ENCODE results near the gene POLR2F. TPM values are rescaled to one million over a fixed set of nuclear protein-coding genes. Genes with fewer than 3 reads are reported as not detected.

Gene POLR2F
- total RNA-seq = 100 to 1,000 TPM in 3 of 4 donors, 10 to 100 TPM in 1; 84.1 to 152 (median 134) TPM

DNA sequence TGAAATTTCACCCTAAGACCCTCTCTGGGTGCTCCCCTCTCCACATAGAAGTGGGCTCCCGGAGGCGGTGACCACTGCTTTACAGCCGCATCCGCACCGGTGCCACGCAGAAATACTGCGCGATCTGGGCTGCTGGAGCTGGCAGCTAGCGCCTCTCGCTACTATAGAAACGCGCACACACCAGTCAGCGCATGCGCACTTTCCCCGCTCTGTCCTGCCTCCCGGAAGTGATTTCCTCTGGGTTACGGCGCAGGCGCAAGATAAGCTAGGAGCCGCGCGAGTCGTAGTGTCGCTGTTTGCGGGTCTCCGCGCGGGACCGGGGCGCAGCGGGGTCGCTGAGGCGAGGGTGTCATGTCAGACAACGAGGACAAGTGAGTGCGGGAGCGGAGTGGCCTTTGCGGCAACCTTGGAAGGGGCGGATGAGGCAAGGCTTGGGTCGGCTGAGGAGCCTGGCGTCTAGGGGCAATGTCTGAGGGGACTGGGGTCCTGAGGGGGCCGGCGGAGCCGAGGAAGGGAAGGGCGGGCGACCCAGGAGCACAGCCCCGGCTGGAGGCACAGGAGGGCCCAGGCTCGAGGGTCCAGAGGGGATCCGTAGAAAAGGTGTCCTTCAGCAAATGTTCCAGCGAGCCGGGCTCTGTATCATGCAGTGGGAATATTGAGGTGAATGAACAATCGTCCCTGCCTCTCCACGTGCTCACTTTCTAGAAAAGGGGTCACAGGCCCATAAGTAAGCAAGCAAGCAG is at the start of gene POLR2F, which contains the start of gene C22orf23:
Gene POLR2F (plus strand): TSS at position 263 of the 743 bp plus-strand sequence. CDS start 89 bp downstream, at position 352.
Gene C22orf23 (minus strand): TSS at position 165 of the 743 bp plus-strand sequence. CDS start 452 bp downstream, outside the sequence.
- peak; percentile 97 to 99 for ATAC-seq
- H3K4me1 ChIP-seq = peaks cover 18 to 31% of the 10 kb centered on the region in 2 donors
- TF ChIP-seq CTCF (IDR thresholded peaks at IDR 0.05 in 4 of 5, conservative IDR thresholded peaks at IDR 0.05 in 1 of 5) = no peak
- peak; percentile 67 to 81 for TF ChIP-seq POLR2A (IDR thresholded peaks at IDR 0.05)
- in situ Hi-C loops (cut with MboI; ENCODE audit: low sequenced_read_pairs in 4 of 4) = loop anchor here in 2 of 4 donors (10.0 to 25.0 kb wide), 2 partner anchors 139 to 141 kb away; partner anchors contain the start of genes GALR3 (in 1 of the 2) and GCAT (in 1 of the 2)
- DNase-seq = peak; percentile 89 to 93
- peaks cover 0 to 10% of the 10 kb centered on the region in 2 donors for H3K36me3 ChIP-seq
- peak within 1 kb of the TSS; percentile 76 to 100 (median 96) for H3K4me3 ChIP-seq
- H3K9me3 ChIP-seq = no peaks in the 10 kb centered on the region
- H3K27me3 ChIP-seq = no peaks in the 10 kb centered on the region
- intact Hi-C loops (cut with DNase I; ENCODE audit: low total_unique reads) = no loop called here
- H3K27ac ChIP-seq = peak within 1 kb of the TSS; percentile 77 to 91 (median 90)

- TF ChIP-seq CTCF (IDR thresholded peaks at IDR 0.05 in 4 of 5, conservative IDR thresholded peaks at IDR 0.05 in 1 of 5) (no peak), POLR2A (IDR thresholded peaks at IDR 0.05) (no peak)
- DNase-seq = peak; percentile 34 to 53
- intact Hi-C loops (cut with DNase I; ENCODE audit: low total_unique reads) = no loop called here
- no peaks in the 10 kb centered on the region for H3K36me3 ChIP-seq
- ATAC-seq = peak; percentile 29 to 41
- H3K9me3 ChIP-seq = no peaks in the 10 kb centered on the region
- H3K4me3 ChIP-seq = peak overlapping the region in 1 of 4 donors; percentile 59
- H3K27ac ChIP-seq = peak overlapping the region; percentile 42 to 75 (median 72)
- H3K4me1 ChIP-seq = peaks cover 8 to 16% of the 10 kb centered on the region in 2 donors
- in situ Hi-C loops (cut with MboI; ENCODE audit: low sequenced_read_pairs in 4 of 4) = no loop called here
- H3K27me3 ChIP-seq = no peaks in the 10 kb centered on the region
Measured at GRCh38 chr22:37904572-37905533, 48.6 kb upstream of the POLR2F start.

DNA sequence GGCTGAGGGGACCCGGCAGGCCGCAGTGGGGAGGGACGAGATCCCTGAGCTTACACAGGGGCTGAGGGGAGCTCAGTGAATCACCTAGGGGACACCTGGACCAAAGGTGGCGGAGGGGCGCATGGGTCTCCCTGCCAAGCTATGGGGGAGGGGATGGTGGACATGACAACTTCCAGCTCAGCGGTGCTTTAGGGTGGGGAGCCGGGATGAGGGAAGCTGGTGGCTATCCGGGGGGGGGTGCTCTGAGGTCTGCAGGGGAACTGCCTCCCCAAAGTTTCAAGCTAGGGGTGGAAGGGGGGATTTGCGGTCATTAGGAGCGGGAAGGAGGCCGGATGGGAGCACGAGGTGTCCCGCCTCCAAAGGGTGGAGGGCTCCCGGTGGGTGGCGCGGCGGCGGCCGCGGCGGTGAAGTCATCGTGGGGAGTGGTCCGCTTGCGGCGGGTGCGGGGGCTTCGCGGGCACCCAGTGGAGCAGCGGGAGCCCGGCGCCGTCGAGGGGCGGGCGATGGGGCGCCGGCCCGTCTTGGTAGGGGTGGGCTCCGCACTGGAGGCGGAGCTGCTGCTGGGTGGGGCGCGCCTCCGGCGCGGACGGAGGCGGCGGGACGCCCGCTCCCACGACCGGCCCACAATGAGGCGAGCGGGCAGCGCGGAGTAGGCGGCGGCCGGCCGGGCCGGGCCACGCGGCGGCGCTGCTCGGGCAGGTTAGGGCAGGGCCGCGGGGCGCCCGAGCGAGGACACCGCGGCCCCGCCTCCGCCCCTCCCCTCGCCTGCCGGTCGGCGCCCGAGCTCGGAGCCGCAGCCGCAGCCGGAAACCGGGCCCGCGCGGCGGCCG is 47.8 kb upstream of the POLR2F start, which contains the start of gene MICALL1:
Gene MICALL1 (plus strand): TSS at position 764 of the 830 bp plus-strand sequence. CDS start 126 bp downstream, outside the sequence.
- no peaks in the 10 kb centered on the region for H3K27me3 ChIP-seq
- peak; percentile 35 to 61 for DNase-seq
- intact Hi-C loops (cut with DNase I; ENCODE audit: low total_unique reads) = loop anchor here (1.0 to 2.0 kb wide), 2 partner anchors 29 to 59 kb away; no protein-coding TSS in a partner anchor
- ATAC-seq = peak; percentile 80 to 81
- in situ Hi-C loops (cut with MboI; ENCODE audit: low sequenced_read_pairs in 4 of 4) = no loop called here
- TF ChIP-seq CTCF (IDR thresholded peaks at IDR 0.05 in 4 of 5, conservative IDR thresholded peaks at IDR 0.05 in 1 of 5) (peak in 4 of 5 experiments; percentile 41 to 69 (median 48)), POLR2A (IDR thresholded peaks at IDR 0.05) (peak; percentile 22 to 53)
- H3K4me1 ChIP-seq = peaks cover 8 to 16% of the 10 kb centered on the region in 2 donors
- H3K9me3 ChIP-seq = no peaks in the 10 kb centered on the region
- H3K4me3 ChIP-seq = peak within 1 kb of the TSS; percentile 59 to 85 (median 64)
- peak within 1 kb of the TSS; percentile 74 to 80 (median 76) for H3K27ac ChIP-seq
- no peaks in the 10 kb centered on the region for H3K36me3 ChIP-seq
